K562 (cell line): ENCODE measurements around the gene P3H1. TPM values are rescaled to one million over a fixed set of nuclear protein-coding genes. Genes with fewer than 3 reads are reported as not detected.

Experiments
- ATAC-seq: fragments of 200-7000 bp; cut with Tn5 transposase; 3 replicates; pipeline ENCODE4 v1.9.1; 2020; ENCODE audit warnings: moderate library complexity
- BruUV-seq: library from RNA; stranded (reverse); fragments of 400-500 nt; replicated peaks from 2 replicates; lab custom pipeline; 2021; lab: Mats Ljungman, UMichigan
- CTCF ChIA-PET: fragments of 300-600 bp; formaldehyde crosslinking; extraction: SDS; loops from one replicate; lab custom pipeline; 2021; ENCODE audit warnings: low intra/inter-chr PET ratio; lab: Yijun Ruan, JAX
- POLR2A ChIA-PET: fragments of 300-600, 350-650 bp; sonication (Branson Sonifier 250); formaldehyde crosslinking; extraction: SDS; loops from one replicate; lab custom pipeline; 2021; ENCODE audit warnings: antibody characterized with exemption, inconsistent platforms; lab: Yijun Ruan, JAX
- DNase-seq, 4 experiments: peaks; one replicate each; pipeline versions ENCODE4 v3.0.0 to v3.0.0-alpha.2; 2011 to 2018; ENCODE audit warnings: low spot score in 3 of 4, mixed read lengths in 3 of 4; ENCODE audit errors: extremely low read depth in 1 of 4
- FAIRE-seq: peaks from 2 replicates; lab custom pipeline; 2011; peaks lifted over from hg19 to GRCh38; lab: Jason Lieb, UNC
- H2AFZ ChIP-seq: 2 replicates; pipeline ENCODE4 v1.6.0; 2011; ENCODE audit warnings: low read depth, low read length, control low read depth, inconsistent platforms
- H3K27ac ChIP-seq: fragments of 200-600 bp; 3 replicates; pipeline ENCODE4 v1.8.0; 2011; ENCODE audit warnings: low read depth, mild to moderate bottlenecking, control low read depth, inconsistent platforms, low read length, moderate library complexity, mixed read lengths; ENCODE audit errors: extremely low read depth
- H3K27me3 ChIP-seq, 2 experiments: fragments of 300-600 bp in 1 of 2; 2 replicates in 1 of 2; 3 replicates in 1 of 2; pipeline versions ENCODE4 v1.6.0 to v1.8.0; 2011; ENCODE audit warnings: inconsistent platforms in 2 of 2, low read length in 2 of 2, mild to moderate bottlenecking in 1 of 2, mixed read lengths in 1 of 2, moderate library complexity in 1 of 2; ENCODE audit not compliant: control insufficient read depth in 2 of 2, insufficient read depth in 2 of 2
- H3K36me3 ChIP-seq: fragments of 300-600 bp; 3 replicates; pipeline ENCODE4 v1.8.0; 2011; ENCODE audit warnings: mild to moderate bottlenecking, low read length, inconsistent platforms; ENCODE audit not compliant: control insufficient read depth, insufficient read depth
- H3K4me1 ChIP-seq, 2 experiments: fragments of 200-600 bp in 1 of 2; replicated peaks in 1 of 2; 2 replicates in 1 of 2; 3 replicates in 1 of 2; pipeline versions ENCODE4 v1.5.1 to v1.8.0; 2011; ENCODE audit warnings: inconsistent platforms in 2 of 2, low read length in 2 of 2, mild to moderate bottlenecking in 1 of 2, mixed read lengths in 1 of 2, moderate library complexity in 1 of 2; ENCODE audit not compliant: control insufficient read depth in 2 of 2, insufficient read depth in 2 of 2
- H3K4me2 ChIP-seq: 2 replicates; pipeline ENCODE4 v1.6.1; 2011; ENCODE audit warnings: low read length, control low read depth, inconsistent platforms, mixed read lengths; ENCODE audit not compliant: insufficient read depth
- H3K4me3 ChIP-seq: fragments of 200-600 bp; sonication (generic), shearing (Covaris generic); 2 replicates; pipeline ENCODE4 v1.5.1; 2016; ENCODE audit warnings: control low read depth, inconsistent platforms
- H3K79me2 ChIP-seq: fragments of 200-600 bp; 3 replicates; pipeline ENCODE4 v1.8.0; 2011; ENCODE audit warnings: low read length, inconsistent platforms; ENCODE audit not compliant: control insufficient read depth, insufficient read depth
- H3K9ac ChIP-seq, 2 experiments: 2 replicates each; pipeline versions ENCODE4 v1.6.0 to v1.6.1; 2011; ENCODE audit warnings: low read depth in 2 of 2, low read length in 2 of 2, control low read depth in 1 of 2, inconsistent platforms in 1 of 2, mild to moderate bottlenecking in 1 of 2, mixed read lengths in 1 of 2; ENCODE audit not compliant: insufficient read depth in 1 of 2
- H3K9me1 ChIP-seq: one replicate; pipeline ENCODE4 v1.6.0; 2011; ENCODE audit warnings: inconsistent platforms, mild to moderate bottlenecking, low read length, moderate library complexity; ENCODE audit not compliant: control insufficient read depth, insufficient read depth
- H3K9me3 ChIP-seq: replicated peaks from 2 replicates; pipeline ENCODE4 v1.5.1; 2011; ENCODE audit warnings: low read depth, low read length, inconsistent platforms; ENCODE audit not compliant: control insufficient read depth, insufficient read depth
- H4K20me1 ChIP-seq: replicated peaks from 2 replicates; pipeline ENCODE4 v1.6.1; 2011; ENCODE audit warnings: low read length, inconsistent platforms, mixed read lengths; ENCODE audit not compliant: control insufficient read depth, insufficient read depth
- CCAR2 ChIP-seq: fragments of 200-400 bp; formaldehyde crosslinking; IDR thresholded peaks from 2 replicates; pipeline ENCODE4 v1.6.1; 2017; ENCODE audit warnings: mild to moderate bottlenecking, low read depth, low read length
- ETV5 ChIP-seq: sonication (generic); formaldehyde crosslinking; IDR thresholded peaks from 2 replicates; pipeline ENCODE4 v1.4.0; 2020; ENCODE audit warnings: low read depth, mild to moderate bottlenecking, missing genetic modification reagents
- JUNB ChIP-seq: fragments of 450-650 bp; formaldehyde crosslinking; conservative IDR thresholded peaks from 2 replicates; pipeline ENCODE4 v1.4.0; 2020; ENCODE audit warnings: mild to moderate bottlenecking
- LARP7 ChIP-seq: fragments of 450-650 bp; IDR thresholded peaks from 2 replicates; pipeline ENCODE4 v1.6.1; 2016
- POLR3G ChIP-seq: IDR thresholded peaks from 2 replicates; pipeline ENCODE4 v1.6.1; 2011; ENCODE audit not compliant: insufficient read length, insufficient replicate concordance; ENCODE audit errors: extremely low read depth
- SP2 ChIP-seq: IDR thresholded peaks from 2 replicates; pipeline ENCODE4 v1.6.1; 2011; ENCODE audit warnings: mild to moderate bottlenecking, low read depth, low read length, moderate library complexity; ENCODE audit not compliant: poor library complexity, severe bottlenecking; ENCODE audit errors: extremely low read depth
- TAF9B ChIP-seq: fragments of 450-650 bp; IDR thresholded peaks from 2 replicates; pipeline ENCODE4 v1.6.1; 2018; ENCODE audit warnings: mild to moderate bottlenecking; ENCODE audit not compliant: partially characterized antibody
- ZNF354B ChIP-seq: fragments of 250-450 bp; sonication (Bioruptor Pico); IDR thresholded peaks from 2 replicates; pipeline ENCODE4 v1.4.0; 2020
- WGBS: fragments of 100-300 bp; shearing (Covaris generic); methylation state at CpG from one replicate; pipeline ENCODE4 v1.1.6; 2016; ENCODE audit warnings: low coverage, mixed read lengths; ENCODE audit not compliant: insufficient coverage; ENCODE audit errors: missing lambda C conversion rate; 5-methylcytosine and 5-hydroxymethylcytosine counted together
- in situ Hi-C: fragments of 300-500 bp; cut with MboI; formaldehyde crosslinking; loops from 4 replicates; pipeline ENCODE4 v1.15.0; 2018; ENCODE audit warnings: inconsistent platforms, mixed read lengths
- intact Hi-C: fragments of 100-400 bp; cut with micrococcal nuclease; formaldehyde crosslinking; loops from 2 replicates; pipeline ENCODE4 v1.14.2; 2022
- polyA plus RNA-seq, 8 experiments: library from polyadenylated mRNA; depleted of rRNA in 4 of 8; stranded (reverse) in 5 of 8; unstranded in 3 of 8; fragments of >200 nt; fragmentation: Nextera tagmentation in 2 of 8; fragmentation: Illumina TruSeq in 1 of 8; extraction: Ambion mirVana in 2 of 8; extraction: Trizol in 1 of 8; gene quantifications; 2 replicates each; pipeline versions ENCODE4 v1.2.1 to v1.2.3, GENCODE V29; 2011 to 2014; ENCODE audit warnings: inconsistent platforms in 1 of 8, missing spikeins in 1 of 8
- total RNA-seq, 7 experiments: library from RNA; depleted of rRNA in 6 of 7; stranded (reverse); fragments of >200 nt in 6 of 7; fragmentation: Illumina TruSeq in 2 of 7; extraction: Trizol in 2 of 7; gene quantifications; 2 replicates each; pipeline versions ENCODE4 v1.2.1 to v1.2.3, GENCODE V29; 2011 to 2021; ENCODE audit warnings: low replicate concordance in 1 of 7
- TF ChIP-seq, protein P1 (sequence below): fragments of 250-450 bp; sonication (Bioruptor Pico); IDR thresholded peaks from 2 replicates; pipeline ENCODE4 v1.4.0; 2020; ENCODE audit warnings: mild to moderate bottlenecking
- TF ChIP-seq, protein P2 (sequence below): conservative IDR thresholded peaks from 2 replicates; pipeline ENCODE4 v1.6.1; 2011; ENCODE audit warnings: low read depth, mild to moderate bottlenecking, low read length; ENCODE audit not compliant: control insufficient read depth
- TF ChIP-seq, protein P3 (sequence below): fragments of 450-650 bp; IDR thresholded peaks from 2 replicates; pipeline ENCODE4 v1.6.1; 2016

Gene P3H1
- total and polyA plus RNA-seq, 9 of the 15 experiments (the other 6 are each of a cell fraction or from before 2014, with no cell fraction given): 1.7 to 81.7 (median 45.7) TPM

DNA sequence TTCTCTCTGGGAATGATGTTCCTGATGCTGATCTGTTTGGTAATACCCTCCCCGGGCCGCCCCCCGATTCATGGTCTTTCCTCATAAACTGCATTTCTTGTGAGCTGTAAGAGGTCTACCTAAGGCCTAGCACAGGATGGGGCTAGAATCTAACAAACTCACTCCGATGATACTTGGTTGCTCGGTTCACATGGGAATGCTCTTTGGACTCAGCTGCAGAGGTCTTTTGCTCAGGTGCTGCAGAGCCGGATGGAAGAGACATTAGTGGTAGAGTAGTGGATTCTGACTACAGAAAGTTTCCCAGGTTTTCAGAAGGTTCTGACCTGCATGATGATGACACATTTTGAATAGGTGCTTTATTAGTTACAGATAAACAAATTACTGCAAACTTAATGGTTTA lies 9.7 kb upstream of the P3H1 start (continued):
- TF ChIP-seq POLR3G: no peak
- TF ChIP-seq, protein P1, sequence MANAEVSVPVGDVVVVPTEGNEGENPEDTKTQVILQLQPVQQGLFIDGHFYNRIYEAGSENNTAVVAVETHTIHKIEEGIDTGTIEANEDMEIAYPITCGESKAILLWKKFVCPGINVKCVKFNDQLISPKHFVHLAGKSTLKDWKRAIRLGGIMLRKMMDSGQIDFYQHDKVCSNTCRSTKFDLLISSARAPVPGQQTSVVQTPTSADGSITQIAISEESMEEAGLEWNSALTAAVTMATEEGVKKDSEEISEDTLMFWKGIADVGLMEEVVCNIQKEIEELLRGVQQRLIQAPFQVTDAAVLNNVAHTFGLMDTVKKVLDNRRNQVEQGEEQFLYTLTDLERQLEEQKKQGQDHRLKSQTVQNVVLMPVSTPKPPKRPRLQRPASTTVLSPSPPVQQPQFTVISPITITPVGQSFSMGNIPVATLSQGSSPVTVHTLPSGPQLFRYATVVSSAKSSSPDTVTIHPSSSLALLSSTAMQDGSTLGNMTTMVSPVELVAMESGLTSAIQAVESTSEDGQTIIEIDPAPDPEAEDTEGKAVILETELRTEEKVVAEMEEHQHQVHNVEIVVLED (CRISPR knock-in tag): no peak
- TF ChIP-seq TAF9B: no peak
- TF ChIP-seq LARP7: no peak
- TF ChIP-seq, all 486 proteins: peak for 0

DNA sequence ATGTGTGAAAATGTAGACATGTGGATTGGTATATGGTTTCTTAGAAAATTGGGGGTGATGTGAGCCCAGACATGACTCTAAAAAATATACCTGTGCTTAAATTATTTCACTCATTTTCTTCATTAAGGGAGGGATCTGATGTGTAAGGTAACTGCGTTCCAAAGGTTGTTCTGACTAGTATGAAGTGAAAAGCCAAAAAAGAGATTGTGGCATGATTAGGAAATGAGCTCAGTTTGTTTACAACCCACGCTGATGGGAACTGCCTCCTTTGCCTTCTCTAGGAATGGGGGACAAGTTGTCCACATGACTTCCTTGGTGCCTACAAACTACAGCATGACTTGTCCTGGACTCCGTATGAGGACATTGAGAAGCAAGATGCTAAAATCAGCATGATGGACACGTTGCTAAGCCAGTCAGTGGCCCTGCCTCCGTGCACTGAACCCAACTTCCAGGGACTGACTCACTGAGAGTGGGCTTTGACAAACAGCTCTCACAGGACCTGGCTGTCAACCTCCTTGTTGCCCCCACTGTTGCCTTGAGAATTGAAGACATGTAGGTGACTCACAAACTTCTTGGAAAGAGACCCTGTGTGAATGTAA lies 8.2 kb upstream of the P3H1 start:
- intact Hi-C loops: no loop called here
- no peak overlapping the region for H3K9ac ChIP-seq
- no peak overlapping the region for H3K4me2 ChIP-seq
- H3K9me1 ChIP-seq: no peaks in the 10 kb centered on the region
- H2AFZ ChIP-seq: no peak overlapping the region
- in situ Hi-C loops: loop anchor here (5.0 kb wide), 1 partner anchor 297 kb away; no protein-coding TSS in a partner anchor
- peaks cover 24% of the 10 kb centered on the region for H3K79me2 ChIP-seq
- DNase-seq: no peak
- no peak for FAIRE-seq
- H3K4me3 ChIP-seq: no peak overlapping the region
- ChIA-PET POLR2A (no interaction called here), CTCF (interaction anchor here (1.8 kb wide), 1 partner anchor 299 kb away, joined by 6 read pairs; no protein-coding TSS in a partner anchor)
- 73% methylated on average over 5 of the region's 5 CpGs for WGBS
- no peaks in the 10 kb centered on the region for H3K9me3 ChIP-seq
- BruUV-seq: no TSS peak
- no peaks in the 10 kb centered on the region for H4K20me1 ChIP-seq
- ATAC-seq: no peak
- peaks cover 82% of the 10 kb centered on the region for H3K36me3 ChIP-seq
- no peaks in the 10 kb centered on the region for H3K4me1 ChIP-seq
- TF ChIP-seq JUNB (CRISPR knock-in tag) (no peak), ZNF354B (CRISPR knock-in tag) (no peak), ETV5 (CRISPR knock-in tag) (no peak), SP2 (no peak), CCAR2 (no peak)
- TF ChIP-seq, protein P2, sequence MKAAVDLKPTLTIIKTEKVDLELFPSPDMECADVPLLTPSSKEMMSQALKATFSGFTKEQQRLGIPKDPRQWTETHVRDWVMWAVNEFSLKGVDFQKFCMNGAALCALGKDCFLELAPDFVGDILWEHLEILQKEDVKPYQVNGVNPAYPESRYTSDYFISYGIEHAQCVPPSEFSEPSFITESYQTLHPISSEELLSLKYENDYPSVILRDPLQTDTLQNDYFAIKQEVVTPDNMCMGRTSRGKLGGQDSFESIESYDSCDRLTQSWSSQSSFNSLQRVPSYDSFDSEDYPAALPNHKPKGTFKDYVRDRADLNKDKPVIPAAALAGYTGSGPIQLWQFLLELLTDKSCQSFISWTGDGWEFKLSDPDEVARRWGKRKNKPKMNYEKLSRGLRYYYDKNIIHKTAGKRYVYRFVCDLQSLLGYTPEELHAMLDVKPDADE: no peak
- TF ChIP-seq, protein P3, sequence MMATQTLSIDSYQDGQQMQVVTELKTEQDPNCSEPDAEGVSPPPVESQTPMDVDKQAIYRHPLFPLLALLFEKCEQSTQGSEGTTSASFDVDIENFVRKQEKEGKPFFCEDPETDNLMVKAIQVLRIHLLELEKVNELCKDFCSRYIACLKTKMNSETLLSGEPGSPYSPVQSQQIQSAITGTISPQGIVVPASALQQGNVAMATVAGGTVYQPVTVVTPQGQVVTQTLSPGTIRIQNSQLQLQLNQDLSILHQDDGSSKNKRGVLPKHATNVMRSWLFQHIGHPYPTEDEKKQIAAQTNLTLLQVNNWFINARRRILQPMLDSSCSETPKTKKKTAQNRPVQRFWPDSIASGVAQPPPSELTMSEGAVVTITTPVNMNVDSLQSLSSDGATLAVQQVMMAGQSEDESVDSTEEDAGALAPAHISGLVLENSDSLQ: peak; percentile 56
- H3K27me3 ChIP-seq: no peaks in the 10 kb centered on the region
- no peak overlapping the region for H3K27ac ChIP-seq
